ENCODE results near the gene SFXN5.

DNA sequence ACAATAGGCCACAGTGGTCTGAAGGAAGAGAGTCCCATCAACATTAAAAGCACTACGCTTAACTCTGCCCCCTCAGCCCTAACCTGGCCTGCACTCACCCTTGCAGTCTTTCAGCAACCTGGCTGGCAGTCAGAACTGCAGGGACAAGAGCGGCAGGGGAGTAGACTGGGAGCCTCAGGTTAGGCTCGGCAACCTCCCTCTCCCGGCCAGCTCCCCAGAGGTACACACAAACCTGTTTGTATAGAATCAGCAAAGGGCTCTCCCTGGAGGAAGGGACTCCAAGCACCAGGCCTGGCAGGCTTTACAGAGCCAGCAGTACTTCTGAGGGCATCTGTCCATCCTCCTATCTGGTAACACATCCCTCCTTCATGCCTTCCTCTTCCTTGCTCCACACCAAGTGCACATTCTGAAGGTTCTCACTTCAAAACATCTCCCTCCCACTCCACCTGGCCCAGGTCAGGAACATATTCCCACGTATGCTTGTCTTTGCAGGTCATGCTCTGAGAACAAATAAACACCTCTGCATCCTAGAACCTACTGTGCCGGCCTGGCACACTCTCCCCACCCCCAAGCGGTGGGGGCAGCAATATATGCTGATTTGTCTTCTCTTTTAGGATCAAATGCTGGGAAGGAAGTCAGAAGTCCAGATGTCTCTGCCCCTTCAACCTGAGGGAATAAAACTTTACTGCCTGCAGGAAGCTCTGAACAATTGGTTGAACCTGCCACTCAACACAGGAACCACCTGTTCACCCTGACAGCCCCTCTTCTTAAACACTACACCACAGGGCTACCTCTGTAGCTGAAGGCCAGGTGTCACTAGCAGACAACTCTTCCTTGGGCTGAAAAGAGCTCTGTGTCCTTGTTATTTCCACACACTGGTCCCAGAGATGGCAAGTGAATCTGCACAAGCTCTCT, 12.6 kb upstream of the SFXN5 start:
- TF ChIP-seq, protein P1, sequence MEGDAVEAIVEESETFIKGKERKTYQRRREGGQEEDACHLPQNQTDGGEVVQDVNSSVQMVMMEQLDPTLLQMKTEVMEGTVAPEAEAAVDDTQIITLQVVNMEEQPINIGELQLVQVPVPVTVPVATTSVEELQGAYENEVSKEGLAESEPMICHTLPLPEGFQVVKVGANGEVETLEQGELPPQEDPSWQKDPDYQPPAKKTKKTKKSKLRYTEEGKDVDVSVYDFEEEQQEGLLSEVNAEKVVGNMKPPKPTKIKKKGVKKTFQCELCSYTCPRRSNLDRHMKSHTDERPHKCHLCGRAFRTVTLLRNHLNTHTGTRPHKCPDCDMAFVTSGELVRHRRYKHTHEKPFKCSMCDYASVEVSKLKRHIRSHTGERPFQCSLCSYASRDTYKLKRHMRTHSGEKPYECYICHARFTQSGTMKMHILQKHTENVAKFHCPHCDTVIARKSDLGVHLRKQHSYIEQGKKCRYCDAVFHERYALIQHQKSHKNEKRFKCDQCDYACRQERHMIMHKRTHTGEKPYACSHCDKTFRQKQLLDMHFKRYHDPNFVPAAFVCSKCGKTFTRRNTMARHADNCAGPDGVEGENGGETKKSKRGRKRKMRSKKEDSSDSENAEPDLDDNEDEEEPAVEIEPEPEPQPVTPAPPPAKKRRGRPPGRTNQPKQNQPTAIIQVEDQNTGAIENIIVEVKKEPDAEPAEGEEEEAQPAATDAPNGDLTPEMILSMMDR (conservative IDR thresholded peaks at IDR 0.05; ENCODE audit: low read depth, low read length): no peak
- no peak for TF ChIP-seq EZH2 (IDR thresholded peaks at IDR 0.05; ENCODE audit: low read length, unreplicated experiment)
- no peak for TF ChIP-seq EZH2phosphoT487 (IDR thresholded peaks at IDR 0.05; ENCODE audit: borderline replicate concordance, low read length)
